Frontal cortex (tissue), 4 donors: ENCODE measurements around the gene ELMO3. TPM values are rescaled to one million over a fixed set of nuclear protein-coding genes. Genes with fewer than 3 reads are reported as not detected.

Experiments used
- DNase-seq, 2 donors: peaks; one replicate each; pipeline ENCODE4 v3.0.0; 2012; ENCODE audit warnings: low spot score in 2 of 2
- FAIRE-seq: peaks from 2 replicates; lab custom pipeline; 2012; peaks lifted over from hg19 to GRCh38; lab: Jason Lieb, UNC
- total RNA-seq: library from RNA; depleted of rRNA; stranded (reverse); fragments of >200 nt; gene quantifications from one replicate; pipeline ENCODE4 v1.2.3, GENCODE V29; 2014
- donor health status: control.
- donor health status: control.
- donor health status: control.

Gene ELMO3
- total RNA-seq, 1 donor from 2014 or later = 0.41 TPM

GRCh38 chr16:67177743-67178699 lies 20.9 kb upstream of the ELMO3 start:
- FAIRE-seq (no peak), DNase-seq (no peak)

DNA sequence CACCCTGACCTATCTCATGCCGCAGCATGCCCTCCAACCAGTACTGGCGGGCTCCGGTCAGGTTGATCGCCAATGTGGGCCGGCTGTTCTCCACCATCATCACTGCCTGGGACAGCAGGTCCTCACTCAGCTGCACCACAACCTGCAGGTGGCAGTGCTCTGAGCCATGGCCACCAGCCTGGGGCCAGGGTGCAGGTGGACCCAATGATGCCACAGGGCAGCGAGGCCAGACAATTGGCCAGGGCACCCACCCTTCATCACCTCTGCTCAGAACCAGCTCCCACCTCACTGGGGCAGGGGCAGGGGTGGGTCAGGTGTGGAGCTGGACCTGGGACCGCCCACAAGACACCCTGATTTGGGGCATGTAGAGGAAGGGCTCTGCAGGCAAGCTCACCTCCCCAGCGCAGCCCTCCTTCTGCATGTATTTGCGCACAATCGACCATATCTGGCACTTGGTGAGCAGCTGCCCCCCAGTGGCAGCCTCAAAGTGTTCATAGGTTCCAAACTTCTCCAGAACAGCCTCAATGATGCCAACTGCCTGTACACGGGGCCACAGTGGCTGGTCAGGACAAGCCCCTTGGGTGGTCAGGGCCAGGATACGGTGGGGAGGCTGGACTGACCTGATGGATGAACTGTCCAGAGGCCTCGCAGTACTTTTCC lies 19.4 kb upstream of the ELMO3 start:
- no peak for FAIRE-seq
- no peak for DNase-seq

DNA sequence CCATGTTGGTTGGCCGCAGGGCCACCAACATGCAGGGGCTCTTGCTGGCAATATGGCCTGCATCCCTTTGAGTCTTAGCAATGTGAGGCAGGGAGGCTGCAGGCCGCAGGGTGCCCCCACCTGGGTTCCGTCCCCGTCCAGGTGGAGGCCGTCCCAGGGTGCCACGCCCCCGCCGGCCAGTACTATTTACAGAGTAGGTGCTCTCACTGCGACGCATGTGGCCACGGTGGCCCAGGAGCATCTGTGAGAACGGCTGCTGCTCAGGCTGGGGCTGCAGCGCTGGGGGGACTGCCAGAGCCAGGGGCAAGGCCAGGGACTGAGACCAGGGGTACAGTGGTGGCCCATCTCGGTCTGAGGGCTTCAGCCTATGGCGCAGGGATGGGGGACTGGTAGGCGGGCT lies 18.8 kb upstream of the ELMO3 start:
- FAIRE-seq = no peak

DNA sequence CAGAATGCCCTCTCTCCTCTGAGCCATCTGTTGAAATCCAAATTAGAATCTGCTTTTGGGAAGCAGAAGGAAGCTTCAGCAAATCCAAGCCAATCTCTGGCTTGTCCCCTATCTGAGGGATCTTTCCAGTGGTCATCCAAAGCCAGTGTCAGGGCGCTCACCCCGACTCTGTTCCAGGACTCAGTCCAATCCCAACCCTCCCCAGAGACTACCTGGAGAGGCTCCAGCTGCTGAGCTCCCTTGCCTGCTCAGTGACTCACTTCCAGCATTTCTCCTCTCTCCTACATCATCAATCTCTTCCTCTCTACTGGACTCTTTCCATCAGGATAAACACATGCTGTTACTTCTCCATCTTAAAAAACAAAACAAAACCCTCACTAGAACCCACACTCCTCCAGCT lies 17.6 kb upstream of the ELMO3 start:
- FAIRE-seq (no peak), DNase-seq (no peak)

More for the DNA sequence above, 18.8 kb upstream of the ELMO3 start:
- DNase-seq = no peak

GRCh38 chr16:67182288-67182687 lies 16.6 kb upstream of the ELMO3 start:
- DNase-seq (no peak), FAIRE-seq (no peak)

GRCh38 chr16:67183284-67183626 lies 15.7 kb upstream of the ELMO3 start:
- FAIRE-seq (no peak), DNase-seq (no peak)

GRCh38 chr16:67183627-67184452 lies 15.1 kb upstream of the ELMO3 start, which contains the start of gene MATCAP1:
Gene MATCAP1 (minus strand): TSS chr16:67183963. CDS start chr16:67180610, 3,353 bp downstream.
- DNase-seq (peak; percentile 98 to 99), FAIRE-seq (peak; percentile 75)

GRCh38 chr16:67184453-67184994 lies 14.4 kb upstream of the ELMO3 start:
- no peak for DNase-seq
- FAIRE-seq = no peak

GRCh38 chr16:67184995-67185650 lies 13.8 kb upstream of the ELMO3 start:
- DNase-seq (peak; percentile 71 to 76), FAIRE-seq (no peak)

DNA sequence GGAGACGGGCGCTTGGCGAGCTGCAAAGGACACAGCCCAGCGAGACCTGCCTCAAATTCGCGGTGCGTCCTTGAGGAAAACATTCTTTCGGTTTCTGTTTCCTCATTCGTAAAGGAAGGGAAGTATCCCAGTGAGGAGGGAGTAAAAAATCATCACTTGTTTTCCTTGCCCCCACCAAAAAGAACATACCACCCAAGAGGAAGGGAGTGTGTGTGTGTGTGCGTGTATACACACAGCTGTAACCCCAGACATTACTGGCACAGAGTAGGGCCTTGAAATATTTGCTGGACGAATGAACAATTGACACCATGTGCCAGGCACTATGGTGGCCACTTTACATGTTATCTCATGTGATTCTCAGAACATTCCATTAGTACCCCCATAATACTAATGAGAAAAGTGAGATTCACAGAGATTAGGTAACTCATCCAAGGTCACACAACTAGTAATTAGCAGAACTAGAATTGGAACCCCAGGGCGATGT lies 13.2 kb upstream of the ELMO3 start:
- no peak for DNase-seq
- no peak for FAIRE-seq

- DNase-seq (no peak), FAIRE-seq (no peak)
Observed at GRCh38 chr16:67186550-67186950, 12.4 kb upstream of the ELMO3 start.

- FAIRE-seq (no peak), DNase-seq (no peak)
Observed at GRCh38 chr16:67187175-67187890, 11.6 kb upstream of the ELMO3 start.

DNA sequence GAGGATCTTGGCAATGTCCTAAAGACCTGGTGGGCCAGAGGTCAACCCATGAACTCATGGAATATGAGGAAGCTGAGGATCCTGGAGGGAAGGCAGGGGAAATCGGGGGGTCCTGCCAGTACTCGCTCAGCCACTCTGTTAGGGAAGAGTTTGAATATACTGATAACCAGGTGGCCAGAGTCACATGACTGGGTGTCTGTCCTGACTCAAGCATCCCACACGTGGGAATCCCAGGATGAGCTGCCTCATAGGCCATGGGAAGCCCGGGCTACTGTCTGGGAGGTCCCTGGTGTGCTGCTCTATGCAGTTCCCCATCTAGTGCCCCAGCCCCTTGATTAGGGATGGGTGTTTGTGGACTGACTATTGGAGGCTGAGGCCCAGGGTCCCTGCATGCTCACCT lies 10.6 kb upstream of the ELMO3 start:
- FAIRE-seq = no peak
- DNase-seq = no peak

- FAIRE-seq = no peak
- DNase-seq = no peak
Observed at GRCh38 chr16:67188798-67189197, 10.1 kb upstream of the ELMO3 start.

DNA sequence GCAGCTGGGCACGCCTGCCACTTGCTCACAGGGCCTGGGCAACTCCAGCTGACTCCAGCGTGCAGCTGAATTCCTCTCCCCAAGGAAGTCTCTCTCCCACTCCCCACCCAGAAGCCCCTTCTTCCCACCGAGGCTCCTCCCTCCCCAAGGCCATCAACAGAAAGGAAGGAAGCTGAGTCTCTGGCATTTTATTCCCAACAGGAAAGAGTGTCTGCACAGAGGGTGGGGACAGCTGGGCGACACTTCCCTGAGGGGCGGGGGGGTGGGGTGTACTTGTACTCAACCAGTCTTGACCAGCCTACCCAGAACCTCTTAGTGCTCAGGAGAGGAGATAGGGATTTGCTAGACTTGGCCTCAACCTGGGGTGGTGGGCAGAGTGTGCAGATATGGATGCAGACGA lies 8.9 kb upstream of the ELMO3 start, which contains the start of gene EXOC3L1:
Gene EXOC3L1, minus strand, starts transcription at position 96 of the 400 bp plus-strand sequence. CDS start 460 bp downstream, outside the sequence.
- DNase-seq (no peak), FAIRE-seq (no peak)

DNA sequence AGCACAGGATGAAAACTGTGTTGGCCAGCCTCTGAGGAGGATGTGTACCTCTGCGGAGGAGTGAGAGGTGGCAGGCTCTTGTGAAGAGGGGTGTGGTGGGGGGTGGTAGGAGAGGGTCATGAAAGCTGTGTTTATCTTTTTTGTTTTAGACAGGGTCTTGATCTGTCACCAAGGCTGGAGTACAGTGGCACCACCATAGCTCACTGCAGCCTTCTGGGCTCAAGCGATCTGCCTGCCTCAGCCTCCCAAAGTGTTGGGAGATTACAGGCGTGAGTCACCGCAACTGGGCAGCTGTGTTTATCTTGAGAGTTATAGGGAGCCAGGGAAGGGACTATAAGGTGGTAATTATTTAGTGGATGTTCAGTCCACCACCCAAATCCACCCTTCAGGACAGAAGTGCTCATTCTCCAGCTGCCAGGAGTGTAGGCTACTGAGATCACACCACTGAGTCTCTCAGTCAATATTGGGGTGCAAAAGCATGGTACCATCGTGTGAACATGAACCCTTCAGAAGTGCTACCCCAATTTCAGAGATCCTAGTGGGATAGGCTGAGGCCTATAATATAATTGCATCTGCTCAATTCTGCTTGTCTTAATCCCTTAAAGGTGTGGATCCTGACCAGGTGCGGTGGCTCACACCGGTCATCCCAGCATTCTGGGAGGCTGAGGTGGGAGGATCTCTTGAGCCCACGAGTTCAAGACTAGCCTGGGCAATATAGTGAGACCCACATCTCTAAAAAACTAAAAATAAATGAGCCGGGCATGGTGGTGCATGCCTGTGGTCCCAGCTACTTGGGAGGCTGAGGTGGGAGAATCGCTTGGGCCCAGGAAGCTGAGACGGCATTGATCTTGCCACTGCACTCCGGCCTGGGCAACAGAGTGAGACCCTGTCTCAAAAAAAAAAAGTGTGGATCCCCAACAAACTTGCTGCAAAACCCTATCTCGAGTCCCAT lies 8.2 kb upstream of the ELMO3 start:
- DNase-seq (no peak), FAIRE-seq (no peak)

- FAIRE-seq (no peak), DNase-seq (no peak)
Observed at GRCh38 chr16:67191411-67191994, 7.4 kb upstream of the ELMO3 start.
